ENCODE data around the gene H3-3A.

DNA sequence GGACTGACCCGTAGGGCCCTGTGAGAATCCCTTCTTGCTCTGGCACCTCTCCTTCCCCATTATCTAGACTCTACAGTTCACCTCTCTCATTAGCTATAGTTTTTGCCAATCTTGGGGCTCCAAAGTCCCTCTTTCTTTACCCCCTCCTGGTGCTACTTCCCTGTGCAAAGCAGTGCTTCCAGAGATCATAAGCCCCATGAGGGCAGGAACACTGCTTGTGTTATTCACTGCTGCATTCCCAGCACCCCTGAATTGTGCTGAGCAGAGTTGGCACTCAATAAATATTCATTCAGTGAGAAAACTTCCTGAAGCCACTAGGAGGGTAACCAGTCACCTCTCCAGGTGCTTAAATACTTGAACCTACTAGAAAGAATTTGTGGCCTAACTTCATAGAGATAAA is 2.1 kb upstream of the H3-3A start:
- TF ChIP-seq EZH2phosphoT487 (IDR thresholded peaks at IDR 0.05; ENCODE audit: low read length), result no peak
- TF ChIP-seq, protein P1, sequence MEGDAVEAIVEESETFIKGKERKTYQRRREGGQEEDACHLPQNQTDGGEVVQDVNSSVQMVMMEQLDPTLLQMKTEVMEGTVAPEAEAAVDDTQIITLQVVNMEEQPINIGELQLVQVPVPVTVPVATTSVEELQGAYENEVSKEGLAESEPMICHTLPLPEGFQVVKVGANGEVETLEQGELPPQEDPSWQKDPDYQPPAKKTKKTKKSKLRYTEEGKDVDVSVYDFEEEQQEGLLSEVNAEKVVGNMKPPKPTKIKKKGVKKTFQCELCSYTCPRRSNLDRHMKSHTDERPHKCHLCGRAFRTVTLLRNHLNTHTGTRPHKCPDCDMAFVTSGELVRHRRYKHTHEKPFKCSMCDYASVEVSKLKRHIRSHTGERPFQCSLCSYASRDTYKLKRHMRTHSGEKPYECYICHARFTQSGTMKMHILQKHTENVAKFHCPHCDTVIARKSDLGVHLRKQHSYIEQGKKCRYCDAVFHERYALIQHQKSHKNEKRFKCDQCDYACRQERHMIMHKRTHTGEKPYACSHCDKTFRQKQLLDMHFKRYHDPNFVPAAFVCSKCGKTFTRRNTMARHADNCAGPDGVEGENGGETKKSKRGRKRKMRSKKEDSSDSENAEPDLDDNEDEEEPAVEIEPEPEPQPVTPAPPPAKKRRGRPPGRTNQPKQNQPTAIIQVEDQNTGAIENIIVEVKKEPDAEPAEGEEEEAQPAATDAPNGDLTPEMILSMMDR (IDR thresholded peaks at IDR 0.05; ENCODE audit: low read length), result no peak
